ENCODE results near the gene LYST.

Gene LYST

DNA sequence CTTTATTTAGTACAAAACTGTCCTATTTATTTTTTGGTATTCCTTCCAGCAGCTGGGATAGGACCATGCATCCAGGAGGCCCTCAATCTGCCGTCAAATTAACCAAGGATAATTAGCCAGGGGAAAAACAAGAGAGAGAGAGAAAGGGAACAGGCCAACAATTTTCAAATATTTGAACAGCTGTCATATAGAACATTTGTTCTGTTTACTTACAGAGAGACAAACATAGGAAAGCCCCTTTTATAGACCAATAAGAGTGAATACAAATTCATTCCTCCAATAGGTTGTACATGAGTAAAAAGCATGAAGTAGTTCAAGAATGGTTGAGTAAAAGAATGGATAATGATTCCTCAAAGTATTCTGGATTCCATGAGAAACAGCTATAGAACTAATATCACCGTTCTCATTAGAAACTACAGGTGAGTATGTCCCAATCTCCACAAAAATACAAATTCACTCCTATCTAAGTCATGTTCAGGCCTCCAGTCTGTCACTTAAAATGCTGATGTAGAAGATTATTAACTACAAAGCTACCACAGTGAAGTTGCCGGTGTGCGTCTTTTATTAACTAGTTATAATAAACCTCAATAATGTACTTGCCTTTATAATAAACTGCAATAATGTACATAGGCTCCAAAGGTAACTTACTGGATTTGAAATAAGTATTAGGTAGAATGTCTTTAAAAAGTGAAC, 152.4 kb downstream of the LYST start:
- no peak for DNase-seq (ENCODE audit: low spot score)

DNA sequence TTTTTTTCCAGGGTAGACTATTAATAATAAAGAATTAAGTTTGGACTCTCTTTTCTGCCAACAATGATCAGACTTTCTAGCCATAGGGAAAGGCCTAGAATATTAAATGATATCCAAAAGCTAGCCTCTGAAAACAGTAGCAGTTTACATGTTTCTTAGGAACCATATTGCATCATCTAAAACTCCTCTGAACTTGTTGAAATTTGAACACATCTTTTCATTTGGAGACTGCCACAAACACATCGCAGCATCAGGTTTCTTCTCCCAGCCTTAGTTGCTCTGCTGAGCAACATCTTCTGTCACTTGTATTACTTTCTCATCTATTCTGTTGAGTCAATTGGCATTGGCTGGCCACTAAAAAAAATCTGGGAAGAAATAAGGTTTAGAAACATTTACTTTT, 153.9 kb downstream of the LYST start:
- no peak for DNase-seq (ENCODE audit: low spot score)

DNA sequence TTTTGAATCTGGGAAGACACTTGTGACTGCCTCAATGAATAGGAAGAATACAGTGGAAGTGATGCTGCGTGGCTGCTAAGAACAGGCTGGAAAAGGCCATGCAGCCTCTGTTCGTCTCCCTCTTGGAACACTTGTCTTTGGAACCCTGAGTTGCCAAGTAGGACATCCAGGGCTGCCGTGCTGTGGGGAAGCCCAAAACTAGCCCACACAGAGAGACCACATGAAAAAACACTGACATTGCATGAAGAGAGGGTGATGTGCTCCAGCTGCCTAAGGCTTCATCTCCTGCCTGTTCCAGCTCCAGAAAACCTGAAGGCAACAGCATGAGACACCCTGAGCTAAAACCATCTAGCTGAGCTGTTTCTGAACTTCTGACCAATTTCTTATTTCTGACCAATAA, 156.0 kb downstream of the LYST start:
- no peak for DNase-seq (ENCODE audit: low spot score)

DNA sequence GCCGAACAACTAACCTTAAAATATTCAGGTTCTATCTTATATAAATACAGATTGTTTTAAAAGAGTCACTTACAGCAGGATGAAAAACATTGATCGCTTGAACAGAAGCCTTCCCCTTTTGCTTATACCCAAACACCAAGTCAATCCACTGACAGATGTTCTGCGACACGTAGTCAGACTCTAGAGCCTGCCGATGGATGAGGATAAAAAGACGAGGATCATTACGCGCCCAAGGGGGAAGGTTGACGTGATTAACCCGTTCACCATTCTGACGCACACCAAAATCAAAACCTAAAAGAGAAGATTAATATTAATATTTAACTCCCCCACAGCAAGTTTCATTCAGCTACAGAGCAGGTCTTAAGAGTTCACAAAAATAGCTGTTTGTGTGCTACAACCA, 157.7 kb downstream of the LYST start:
- DNase-seq (ENCODE audit: low spot score) = no peak

DNA sequence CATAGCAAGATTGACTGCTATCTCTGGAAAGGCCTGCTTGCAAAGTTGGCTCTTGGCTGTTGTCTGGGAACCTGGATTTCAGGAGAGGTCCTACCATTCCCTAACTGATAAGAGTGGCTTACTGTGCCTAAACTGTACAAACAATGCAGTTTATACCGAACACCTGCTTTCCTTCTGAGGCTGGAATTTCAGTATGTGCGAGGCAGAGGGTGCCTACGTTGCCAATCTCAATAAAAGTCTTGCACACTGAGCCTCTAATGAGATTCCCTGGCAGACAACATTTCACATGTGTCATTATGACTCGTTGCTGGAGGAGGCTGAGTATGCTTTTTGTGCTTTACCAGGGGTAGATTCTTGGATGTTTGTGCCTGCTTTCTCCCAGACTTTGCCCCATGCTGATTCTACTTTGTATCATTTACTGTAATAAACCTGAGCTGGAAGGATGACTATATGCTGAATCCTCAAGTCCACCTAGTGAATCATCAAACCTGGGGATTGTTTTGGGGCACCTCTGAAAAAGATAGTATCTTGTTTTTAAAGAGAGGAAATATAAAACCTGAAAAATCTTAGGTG, 158.2 kb downstream of the LYST start:
- no peak for DNase-seq (ENCODE audit: low spot score)

DNA sequence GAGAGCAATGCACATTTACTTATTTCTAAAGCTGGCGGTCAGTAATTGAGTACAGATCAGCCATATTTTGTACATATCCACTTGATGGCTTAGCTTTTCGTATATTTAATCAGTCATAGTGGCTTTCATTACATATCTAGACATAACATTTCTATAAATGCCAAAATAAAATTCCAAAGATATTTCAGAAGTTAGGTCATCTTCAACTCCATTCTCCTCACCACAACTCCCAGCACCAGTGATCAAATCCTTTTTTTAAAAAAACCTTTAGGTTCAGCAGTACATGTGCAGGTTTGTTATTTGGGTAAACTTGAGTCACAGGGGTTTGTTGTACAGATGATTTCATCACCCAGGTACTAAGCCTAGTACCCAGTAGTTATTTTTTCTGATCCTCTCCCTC, 163.2 kb downstream of the LYST start:
- no peak for DNase-seq (ENCODE audit: low spot score)

DNA sequence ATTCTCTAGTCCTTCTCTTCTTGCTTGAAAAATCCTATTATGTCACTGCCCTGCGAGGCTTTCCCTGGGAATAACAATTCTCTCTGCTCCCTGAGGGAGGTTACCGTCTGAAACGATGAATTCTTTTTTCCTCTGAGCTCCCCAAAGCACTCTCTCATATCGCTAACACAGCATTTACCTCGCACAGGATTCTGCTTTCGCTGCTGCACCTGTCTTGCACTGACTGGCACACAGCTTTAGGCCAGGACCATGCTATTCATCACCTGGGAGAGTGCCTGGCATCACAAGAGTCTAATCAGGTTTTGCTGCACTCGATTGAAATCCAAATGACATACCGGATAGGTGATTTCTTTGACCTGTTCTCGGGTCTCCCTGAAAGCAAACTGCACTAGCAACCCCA, 164.3 kb downstream of the LYST start:
- no peak for DNase-seq (ENCODE audit: low spot score)

DNA sequence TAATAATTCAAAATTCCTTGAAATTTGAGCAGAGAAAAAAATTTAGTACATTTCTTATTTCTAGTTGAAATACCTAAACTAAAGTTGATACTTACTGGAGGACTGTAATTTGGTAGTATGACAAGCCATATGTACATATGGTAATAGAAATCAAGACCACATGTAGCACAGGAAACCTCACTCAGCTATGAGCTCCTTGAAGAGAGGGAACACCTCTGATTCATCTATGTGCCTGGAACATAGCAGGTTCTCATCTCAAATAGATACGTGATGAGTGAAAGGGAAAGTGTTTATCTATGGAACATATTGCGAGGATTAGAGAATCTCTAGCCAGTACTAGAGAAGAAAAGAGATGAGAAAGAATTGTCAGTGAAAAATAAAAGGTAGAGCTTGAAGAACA, 169.2 kb downstream of the LYST start:
- DNase-seq (ENCODE audit: low spot score) = no peak

DNA sequence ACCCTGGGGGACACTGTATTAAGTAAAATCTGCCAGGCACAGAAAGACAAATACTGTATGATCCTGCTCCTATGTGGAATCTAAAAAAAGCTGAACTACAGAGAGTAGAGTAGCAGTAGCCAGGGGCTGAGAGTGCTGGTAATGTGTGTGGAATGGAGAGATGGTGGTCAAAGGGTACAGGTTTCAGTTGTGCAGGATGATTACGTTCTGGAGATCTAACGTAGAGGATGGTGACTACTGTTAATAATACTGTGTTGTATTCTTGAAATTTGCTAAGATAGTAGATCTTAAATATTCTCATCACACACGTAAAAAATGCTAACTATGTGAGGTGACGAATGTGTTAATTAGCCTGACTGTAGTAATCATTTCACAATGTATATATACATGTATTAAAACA, 177.3 kb downstream of the LYST start:
- no peak for DNase-seq (ENCODE audit: low spot score)

DNA sequence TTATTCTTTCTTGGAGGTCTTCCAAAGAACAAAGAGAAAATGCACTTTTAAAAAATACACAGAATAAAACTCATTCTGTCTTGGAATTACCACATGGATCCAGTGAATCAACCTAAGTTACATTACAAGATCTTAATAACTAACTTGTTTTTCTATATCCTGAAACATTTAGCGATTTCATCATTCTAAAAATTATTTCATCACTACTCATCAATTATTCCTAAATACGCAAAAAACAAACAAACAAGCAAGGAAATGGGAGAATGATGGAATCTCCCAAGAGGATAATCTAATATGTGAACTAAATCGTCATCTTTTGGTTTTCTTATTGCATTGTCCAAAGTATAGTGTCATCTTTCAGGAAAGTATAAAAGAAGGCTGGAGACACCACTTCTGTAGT, 178.6 kb downstream of the LYST start:
- no peak for DNase-seq (ENCODE audit: low spot score)

DNA sequence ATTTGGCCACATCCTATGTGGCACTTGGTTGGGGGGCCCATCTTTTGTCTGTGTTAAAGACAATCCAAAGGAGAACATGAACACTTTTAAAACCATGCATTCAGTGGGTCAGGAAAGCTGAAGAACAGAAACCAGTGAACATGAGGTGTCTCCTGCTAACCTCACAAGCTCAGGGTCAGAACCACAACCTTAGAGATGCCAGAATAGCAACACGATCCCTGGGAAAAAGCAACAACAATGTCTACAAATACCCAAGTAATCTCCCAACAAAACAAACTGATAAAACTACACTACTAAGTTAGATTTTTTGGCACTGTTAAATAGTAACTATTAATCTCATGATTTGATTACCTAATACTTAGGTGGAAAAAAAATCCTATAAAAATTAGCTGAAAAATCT, 183.1 kb downstream of the LYST start:
- no peak for DNase-seq (ENCODE audit: low spot score)

DNA sequence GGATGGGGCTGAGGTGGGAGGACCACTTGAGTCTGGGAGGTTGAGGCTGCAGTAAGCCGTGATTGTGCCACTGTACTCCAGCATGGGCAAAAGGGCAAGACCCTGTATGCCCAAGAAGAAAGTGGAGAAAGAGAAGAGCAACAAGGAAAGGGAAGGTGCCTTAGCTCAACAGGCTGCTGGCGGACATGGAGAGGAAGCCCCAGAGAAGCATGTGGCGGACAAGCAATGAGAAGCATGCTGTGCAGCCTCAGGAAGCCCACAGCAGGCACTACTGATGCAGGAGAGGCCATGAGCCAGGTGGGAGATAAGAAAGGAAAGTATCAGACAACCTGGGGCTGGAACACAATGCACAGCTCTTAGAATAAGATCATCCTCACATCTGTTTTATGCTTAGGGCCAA, 184.5 kb downstream of the LYST start:
- DNase-seq (ENCODE audit: low spot score) = no peak

DNA sequence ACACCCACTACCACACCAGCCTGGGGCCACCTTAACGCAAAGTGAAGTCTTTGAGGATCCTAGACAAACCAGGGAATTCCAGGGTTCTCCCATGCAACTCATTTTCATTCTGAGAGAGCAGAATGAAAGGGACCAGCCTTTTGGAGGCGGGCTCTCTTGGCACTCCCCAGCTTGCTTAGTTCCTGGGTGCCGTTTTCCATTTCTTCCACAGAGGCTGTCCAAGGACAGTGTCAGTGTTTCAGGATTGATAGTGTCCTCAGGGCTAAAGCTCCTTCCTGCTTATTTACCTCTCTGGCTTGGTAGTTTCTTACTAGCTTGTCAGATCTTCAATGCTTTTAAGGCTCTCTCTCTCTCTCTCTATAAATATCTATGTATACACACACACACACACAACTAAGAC, 187.1 kb downstream of the LYST start:
- no peak for DNase-seq (ENCODE audit: low spot score)

DNA sequence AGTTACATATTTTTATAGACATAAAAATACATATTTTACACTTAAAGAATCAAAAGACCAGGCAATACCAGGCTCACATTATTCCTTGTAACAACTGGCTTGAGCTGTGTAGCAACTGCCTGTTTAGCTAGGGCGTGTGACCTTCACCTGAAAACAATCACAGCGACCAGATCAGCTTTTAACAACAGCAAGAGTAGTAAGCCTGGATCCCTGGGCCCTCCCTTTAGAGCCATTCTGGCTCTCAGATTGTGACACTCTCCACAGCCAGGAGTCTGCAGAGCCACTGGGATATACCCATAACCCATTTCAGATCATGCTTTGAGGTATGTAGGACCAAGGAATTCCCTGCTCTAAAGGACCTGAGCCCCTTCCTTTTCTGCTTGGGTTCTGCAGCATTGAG, 187.7 kb downstream of the LYST start:
- DNase-seq (ENCODE audit: low spot score) = no peak

DNA sequence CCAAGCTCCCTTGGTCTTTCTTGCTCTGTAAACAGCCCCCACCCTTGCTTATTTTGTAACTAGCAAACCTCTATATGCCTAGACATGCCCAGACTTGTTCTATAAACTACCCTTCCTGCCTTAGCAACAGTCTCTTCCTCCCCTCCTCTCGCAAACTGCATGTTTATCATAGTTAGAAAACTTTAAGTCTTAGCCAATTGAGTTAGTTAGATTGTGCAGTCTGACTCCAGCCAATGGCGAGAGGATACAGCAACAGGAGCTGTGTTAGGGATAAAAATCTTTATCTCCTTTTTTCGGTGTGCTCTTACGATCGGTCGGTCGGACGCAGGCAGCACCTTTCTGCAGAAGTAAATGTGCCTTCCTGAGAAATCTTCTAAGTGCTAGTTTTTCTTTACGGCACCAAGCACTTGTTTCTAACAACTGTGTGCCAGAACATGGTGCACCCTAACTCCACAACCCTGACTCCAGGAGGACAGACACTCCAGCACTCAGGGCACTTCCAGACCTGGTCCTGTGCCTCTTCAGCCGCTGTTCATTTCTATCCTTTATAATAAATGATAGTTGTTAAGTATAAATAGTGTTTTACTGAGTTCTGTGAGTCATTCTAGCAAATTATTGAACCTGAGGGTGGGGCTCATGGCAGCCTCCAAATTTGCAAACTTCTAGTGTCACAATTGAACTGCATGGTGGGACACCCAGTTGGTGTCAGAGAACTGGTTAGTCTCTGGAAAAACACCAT, 191.4 kb downstream of the LYST start:
- no peak for DNase-seq (ENCODE audit: low spot score)

DNA sequence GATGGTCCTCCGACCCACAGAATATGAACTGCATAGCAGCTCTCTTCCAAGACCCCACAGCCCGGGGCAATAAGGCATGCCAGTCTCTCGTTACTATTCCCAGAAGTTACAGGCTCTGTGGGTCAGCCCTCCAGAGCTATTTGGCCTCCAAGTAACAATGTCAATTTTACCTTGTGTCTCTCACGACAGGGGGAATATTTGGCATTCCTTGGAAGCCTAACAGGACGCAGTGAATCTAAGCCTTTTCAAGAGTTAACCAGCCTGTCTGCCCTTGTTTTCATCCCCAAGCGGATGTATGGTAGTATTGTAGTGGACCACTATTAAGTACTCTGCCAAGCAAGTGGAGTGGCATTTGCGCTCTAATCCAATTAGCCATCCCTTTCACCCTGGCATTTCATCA, 192.7 kb downstream of the LYST start:
- DNase-seq (ENCODE audit: low spot score) = no peak

DNA sequence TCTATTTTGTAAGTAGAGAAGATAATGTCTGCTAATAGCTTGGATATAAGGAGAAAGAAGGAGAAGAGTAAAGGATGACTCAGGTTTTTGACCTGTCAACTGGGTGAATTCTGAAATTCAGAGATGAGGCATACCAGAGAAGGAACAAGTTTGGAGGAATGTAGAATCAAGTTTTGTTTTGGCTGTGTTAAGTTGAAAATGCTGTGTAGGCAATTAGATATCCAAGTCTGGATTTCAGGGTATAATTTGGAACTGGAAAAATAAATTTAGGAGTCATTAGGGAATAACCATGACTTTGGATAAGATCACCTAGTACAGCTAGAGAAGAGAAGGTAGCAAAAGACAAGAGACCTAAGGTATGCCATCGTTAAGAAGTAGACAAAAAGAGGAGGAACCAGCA, 194.7 kb downstream of the LYST start:
- DNase-seq (ENCODE audit: low spot score) = no peak

DNA sequence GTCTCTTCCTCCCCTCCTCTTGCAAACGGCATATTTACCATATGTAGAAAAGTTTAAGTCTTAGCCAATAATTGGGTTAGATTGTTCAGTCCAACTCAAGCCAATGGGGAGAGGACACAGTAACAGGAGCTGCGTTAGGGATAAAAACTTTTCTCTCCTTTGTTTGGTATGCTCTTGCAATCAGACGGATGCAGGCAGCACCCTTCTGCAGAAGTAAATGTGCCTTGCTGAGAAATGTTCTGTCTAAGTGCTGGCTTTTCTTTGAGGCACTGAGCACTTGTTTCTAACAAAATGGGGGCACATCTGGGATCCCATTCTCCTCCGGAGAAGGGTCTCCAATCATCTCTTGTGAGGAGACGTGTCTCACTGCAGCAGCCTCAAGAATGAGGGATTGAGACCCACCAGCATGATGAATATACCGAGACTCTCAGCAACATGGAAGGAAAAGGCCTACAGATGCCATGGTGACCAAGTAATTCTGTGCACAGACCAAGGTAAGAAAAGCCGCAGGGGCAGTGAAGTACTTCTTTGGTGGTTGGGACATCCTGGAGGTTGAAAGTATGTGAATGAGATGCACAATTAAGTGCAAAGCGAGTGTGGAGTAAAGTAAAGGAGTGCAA, 196.4 kb downstream of the LYST start:
- DNase-seq (ENCODE audit: low spot score) = no peak

DNA sequence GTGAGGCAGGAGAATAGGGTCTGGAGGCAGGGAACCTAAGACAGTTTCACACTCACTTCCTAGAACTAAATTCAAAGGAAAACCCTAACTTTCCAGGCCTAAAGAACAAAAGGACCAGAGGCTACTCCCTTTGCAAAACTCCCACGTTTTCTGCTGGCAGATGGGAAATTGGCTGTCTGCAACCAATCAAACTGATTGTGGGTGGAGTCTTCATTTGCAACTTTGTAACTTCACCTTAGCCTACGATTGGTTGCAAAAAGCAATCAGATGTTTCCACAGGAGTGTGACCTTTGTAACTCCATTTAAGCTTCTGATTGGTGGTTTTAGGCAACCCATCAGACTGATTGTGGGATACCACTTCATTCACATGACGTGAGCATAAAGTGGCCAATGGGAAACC, 197.4 kb downstream of the LYST start:
- DNase-seq (ENCODE audit: low spot score) = no peak

DNA sequence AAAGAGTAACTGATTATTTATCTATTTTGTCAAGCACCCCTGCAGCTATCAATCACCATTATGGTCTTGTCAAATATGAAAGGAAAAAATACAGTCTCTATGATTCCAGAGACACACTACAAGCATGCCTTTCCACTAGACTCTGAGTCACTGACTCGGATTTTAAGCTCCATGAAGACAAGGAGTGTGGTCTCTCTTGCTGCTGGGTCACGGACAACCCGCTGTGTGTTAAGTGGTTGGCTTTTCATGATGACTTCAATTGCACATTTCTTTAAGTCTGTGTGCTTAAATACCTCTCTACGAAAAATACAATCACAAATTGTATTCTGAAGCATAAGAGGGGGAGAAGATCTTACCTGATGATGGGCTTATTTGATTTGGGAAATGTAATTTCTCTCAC, 203.1 kb downstream of the LYST start:
- DNase-seq (ENCODE audit: low spot score) = no peak

DNA sequence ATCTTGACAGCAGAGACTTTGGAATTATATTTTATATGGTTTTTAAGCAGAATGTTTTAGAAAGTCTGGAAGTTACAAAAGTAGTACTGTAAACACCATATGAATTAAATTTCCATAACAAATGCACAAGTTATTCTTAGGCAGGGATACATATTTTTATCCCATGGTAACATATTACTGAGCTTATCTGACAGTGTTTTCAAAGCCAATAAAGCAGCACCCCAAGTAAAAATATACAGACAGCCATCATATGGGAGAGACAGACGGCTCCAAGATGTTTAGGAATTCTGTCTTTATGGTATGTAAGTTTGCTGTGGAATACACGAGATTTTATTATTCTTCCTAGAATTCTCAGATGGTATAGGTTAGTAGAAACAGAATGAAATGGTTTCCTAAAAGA, 205.1 kb downstream of the LYST start:
- DNase-seq (ENCODE audit: low spot score) = no peak

DNA sequence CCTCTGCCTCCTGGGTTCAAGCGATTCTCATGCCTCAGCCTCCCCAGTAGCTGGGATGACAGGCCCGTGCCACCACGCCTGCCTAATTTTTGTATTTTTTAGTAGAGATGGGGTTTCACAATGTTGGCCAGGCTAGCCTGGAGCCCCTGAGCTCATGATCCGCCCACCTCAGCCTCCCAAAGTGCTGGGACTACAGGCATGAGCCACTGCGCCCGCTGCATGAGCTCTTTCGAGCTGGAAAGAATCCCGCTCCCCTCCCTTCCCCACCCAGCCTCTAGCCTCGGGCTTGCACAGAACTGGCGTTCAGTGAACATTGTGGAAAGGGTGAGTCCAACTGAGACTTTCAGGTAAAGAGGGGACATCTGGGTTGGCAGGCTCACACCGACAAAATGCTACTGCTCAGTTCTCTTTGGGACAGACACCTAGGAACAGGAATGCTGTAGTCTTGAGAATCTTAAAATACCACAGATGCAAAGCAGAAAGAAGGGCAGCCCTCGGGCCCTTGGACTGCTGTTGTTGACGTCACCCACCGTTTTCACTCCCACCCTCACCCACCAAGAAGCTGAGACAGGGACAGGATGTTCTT, 207.4 kb downstream of the LYST start:
- no peak for DNase-seq (ENCODE audit: low spot score)
